GM12874 (cell line): ENCODE data around the gene MARCHF4.

Experiments used
- CTCF ChIP-seq: IDR thresholded peaks from 2 replicates; pipeline ENCODE4 v1.5.1; 2011; ENCODE audit warnings: low read depth, mild to moderate bottlenecking, control low read depth, low read length, moderate library complexity; ENCODE audit not compliant: insufficient read depth

Gene MARCHF4

DNA sequence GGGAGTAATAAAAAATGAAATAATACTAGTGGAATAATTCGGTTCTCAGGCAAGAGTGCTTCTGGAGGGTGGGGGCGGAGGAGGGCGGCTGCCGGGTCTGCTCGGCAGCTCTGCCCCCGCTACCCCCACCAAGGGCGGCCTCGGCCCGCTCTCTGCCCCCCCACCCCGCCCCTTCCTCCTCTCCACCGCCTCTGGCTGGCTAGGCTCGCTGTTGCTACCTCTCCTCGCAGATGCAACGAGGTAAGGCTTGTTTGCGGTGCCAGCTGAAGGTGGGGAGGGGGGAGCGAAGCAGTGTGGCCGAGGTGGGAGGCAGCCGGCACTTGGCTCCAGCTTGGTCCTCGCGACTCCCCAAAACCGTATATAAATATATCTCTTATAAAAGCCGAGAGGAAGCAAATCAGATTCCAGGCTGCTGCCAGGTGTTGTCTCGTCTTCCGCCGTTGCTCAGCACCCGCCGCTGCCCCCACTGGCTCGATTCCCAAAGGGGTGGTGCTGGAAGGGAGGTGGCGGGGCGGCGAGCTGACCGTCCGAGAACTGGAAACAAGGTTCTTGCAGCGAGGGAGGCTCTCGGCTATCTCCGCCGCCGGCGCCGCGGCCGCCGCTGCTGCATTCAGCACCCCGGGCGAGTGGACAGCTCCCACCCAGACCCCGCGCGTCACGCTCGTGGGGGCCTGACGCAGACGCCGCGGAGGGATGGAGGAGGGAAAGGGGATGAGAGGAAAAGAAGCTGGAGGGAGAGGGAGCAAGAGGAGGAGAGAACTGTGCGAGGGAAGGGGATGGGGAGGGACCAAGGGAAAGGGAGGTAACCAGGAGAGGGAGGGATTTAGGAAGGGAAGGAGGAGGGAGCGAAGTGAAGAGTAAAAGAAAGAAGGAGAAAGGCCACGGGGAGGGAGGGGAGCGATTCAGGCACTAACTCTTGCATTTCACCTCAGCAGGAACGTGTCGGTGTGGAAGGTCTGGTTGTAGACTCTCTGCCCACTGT is at the start of gene MARCHF4:
TSS of gene MARCHF4 (minus strand) at position 763 of the 982 bp plus-strand sequence. CDS start 2,223 bp downstream, outside the sequence.
- TF ChIP-seq CTCF: no peak

DNA sequence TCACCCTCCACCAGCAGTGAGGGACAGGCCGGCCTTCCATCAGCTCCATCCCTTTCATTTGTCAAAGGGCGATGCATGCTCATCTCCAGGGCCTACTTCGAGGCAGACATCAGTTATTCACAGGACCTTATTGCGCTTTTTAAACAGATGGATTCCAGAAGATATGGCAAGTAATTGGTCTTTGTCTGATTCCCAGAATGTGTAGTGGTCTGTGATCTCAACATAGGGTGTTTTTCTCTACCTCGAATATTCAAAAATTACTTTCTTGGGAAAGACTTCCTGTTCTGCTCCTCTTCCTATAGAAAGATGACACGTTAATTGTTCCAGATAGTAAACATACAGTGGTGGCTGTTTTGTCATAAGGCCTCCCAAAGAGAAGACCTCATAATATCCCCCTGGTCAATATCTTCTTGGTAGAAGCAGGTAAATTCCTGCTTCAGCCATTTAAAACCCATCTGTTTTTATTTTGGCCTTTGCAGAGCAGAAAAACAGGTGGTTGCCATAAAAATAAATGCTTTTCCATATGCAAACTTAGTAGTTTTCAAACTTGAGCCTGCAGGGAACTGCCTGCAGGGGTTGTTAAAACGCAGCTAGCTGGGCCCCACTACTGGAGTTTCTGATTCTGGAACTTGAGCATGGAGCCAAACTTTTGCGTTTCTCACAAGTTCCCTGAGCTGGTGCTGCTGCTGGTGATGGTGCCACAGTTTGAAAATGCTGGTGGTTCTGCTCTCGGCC is 48.3 kb upstream of the MARCHF4 start:
- TF ChIP-seq CTCF: no peak

DNA sequence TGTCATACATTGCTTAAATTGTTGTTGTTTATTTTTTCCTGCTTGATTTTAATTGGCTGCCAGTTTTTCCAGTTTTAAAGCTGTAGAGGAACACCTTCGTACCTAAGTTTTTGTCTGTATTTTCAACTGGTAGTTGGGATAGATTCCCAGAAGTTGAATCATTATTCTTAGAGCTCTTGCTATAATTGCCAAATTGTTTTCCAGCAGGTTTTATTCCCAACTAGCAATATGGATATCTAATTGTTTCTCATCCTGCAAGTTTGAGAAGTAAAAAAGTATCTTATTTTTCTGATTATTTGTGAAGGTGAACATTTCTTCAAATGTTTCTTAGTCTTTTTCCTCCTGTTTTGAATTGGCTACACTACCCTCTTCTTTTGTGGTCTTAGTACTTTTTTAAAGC is 46.7 kb upstream of the MARCHF4 start:
- no peak for TF ChIP-seq CTCF

DNA sequence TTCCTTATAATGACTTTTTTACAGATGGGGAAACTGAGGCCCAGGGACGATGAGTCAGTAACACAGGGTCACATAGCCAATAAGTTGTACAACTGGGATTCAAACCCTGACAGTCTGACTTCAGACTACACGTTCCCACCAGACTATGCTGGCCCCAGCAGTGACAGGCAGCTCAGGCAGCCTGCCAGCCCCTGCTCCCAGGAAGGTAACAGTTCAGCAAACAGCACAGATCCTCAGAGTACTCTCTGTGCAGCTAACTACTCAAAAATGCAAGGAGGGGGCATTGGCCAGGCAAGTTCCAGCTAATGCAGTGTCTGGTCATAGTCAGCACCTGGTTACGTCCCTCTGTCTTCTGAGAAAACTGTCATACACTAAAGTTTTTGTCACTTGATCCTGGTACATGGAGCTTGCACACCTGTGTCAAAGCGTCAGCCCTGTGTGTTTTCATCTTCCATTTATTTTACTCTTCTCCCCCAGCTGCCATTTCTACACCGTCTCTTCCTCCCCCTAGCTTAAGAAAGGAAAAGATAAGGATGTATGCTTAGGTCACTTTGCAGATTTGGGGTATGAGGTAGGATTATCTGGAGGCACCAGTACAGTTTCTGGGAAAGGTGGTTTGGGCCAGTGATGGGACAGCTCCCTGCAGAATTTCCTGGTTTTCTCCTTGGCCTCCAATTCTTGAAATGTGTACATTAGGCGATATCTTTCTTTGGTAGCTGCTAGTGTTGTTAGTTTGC is 44.5 kb upstream of the MARCHF4 start:
- no peak for TF ChIP-seq CTCF

GRCh38 chr2:216415541-216415940 is 43.3 kb upstream of the MARCHF4 start:
- no peak for TF ChIP-seq CTCF

DNA sequence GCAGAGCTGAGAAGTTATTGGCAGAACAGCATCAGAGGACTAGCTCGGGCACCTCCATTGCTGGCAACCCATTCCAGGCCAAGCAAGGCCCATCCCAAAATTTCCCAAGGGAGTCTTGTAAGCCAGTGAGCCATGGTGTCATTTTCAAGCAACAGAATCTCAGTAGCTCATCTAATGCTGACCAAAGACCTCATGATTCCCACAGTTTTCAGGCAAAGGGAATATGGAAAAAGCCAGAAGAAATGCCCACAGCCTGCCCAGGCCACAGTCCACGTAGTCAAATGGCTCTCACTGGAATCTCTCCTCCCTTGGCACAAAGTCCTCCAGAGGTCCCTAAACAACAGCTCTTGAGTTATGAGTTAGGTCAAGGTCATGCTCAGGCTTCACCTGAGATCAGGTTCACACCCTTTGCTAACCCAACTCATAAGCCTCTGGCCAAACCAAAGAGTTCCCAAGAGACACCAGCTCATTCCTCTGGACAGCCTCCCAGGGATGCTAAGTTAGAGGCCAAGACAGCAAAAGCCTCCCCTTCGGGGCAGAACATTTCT is 42.6 kb upstream of the MARCHF4 start:
- no peak for TF ChIP-seq CTCF
